T follicular helper cell (primary cell): Measurements from ENCODE around the gene SSX5.
"Not testable (repeated sequence)": the region's sequence is repeated elsewhere in the genome, so short reads cannot be mapped to it uniquely, and the experiment has no call there.

Experiments
- DNase-seq: peaks from one replicate; pipeline ENCODE4 v3.0.0-alpha.2; 2020; ENCODE audit warnings: low read depth
- total RNA-seq, 2 experiments: gene quantifications; one replicate each; lab custom pipeline; 2026; lab: John Stamatoyannopoulos, UW

SSX5 gene, protein sequence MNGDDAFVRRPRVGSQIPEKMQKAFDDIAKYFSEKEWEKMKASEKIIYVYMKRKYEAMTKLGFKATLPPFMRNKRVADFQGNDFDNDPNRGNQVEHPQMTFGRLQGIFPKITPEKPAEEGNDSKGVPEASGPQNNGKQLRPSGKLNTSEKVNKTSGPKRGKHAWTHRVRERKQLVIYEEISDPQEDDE
- 0 reads per million in 2 experiments for total RNA-seq

DNA sequence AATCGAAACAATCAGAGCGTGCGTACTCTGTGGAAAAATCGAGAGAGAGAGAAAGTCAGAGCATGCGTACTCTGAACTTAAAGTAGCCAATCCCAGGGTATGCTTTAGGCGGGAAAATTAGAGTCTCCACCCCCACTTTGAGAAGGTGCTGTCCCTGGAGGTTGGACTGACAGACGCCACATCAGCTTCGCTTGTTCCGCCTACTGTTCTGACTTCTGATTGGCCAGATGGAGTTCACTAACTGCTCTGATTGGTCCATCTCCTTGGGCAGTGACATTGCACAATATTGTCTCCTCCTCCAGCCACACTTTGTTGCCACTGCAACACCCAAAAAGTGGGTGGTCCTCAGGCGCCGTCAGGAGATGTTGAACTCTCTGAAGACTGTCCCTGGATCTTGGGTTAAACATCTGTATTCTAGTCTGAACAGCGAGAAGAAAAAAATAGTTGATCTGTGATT, at the start of gene SSX5:
Gene SSX5 (minus strand): TSS at position 51 of the 457 bp plus-strand sequence. CDS start 1,437 bp downstream, outside the sequence.
- DNase-seq, result no peak

DNA sequence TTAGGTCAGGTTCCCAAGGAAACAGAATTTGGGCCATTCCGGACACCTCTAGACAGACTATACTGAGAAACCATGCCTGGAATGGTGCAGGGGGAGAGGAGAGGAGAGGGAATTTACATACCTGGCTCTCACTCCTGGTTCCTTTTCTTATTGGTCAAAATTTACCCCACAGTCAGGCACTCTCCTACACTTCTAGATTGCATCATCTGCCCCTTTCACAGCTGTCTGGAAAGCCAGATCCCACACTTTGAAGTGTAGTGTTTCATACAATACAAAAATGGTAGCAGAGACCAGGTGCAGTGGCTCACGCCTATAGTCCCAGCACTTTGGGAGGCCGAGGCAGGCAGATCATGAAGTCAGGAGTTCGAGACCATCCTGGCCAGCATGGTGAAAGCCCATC, 27.6 kb upstream of the SSX5 start:
- not testable (repeated sequence) for DNase-seq

DNA sequence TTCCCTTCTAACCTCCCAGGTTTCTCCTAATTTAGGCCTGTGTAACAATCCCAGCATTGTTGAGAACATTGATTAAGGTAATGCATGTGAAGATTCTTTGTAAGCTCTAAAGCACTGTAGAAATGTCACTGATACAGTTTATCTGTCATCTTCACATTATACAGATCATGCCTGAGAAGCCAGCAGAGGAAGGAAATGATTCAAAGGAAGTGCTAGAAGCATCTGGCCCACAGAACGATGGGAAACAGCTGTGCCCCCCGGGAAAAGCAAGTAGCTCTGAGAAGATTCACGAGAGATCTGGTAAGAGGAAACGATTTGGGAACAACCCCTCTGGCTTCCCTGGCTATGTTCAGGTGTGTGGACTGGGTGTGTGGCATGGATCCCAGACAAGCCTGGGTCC, 17.7 kb upstream of the SSX5 start:
- not testable (repeated sequence) for DNase-seq

DNA sequence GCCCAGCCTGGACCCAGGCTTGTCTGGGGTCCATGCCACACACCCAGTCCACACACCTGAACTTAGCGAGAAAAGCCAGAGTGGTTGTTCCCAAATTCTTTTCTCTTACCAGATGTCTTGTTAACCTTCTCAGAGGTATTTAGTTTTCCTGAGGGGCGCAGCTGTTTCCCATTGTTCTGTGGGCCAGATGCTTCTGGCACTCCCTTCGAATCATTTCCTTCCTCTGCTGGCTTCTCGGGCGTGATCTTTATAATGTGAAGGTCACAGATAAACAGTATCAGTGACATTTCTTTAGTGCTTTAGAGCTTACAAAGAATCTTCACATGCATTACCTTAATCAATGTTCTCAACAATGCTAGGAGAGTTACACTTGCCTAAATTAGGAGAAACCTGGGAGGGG, 6.6 kb downstream of the SSX5 start:
- DNase-seq, result not testable (repeated sequence)

DNA sequence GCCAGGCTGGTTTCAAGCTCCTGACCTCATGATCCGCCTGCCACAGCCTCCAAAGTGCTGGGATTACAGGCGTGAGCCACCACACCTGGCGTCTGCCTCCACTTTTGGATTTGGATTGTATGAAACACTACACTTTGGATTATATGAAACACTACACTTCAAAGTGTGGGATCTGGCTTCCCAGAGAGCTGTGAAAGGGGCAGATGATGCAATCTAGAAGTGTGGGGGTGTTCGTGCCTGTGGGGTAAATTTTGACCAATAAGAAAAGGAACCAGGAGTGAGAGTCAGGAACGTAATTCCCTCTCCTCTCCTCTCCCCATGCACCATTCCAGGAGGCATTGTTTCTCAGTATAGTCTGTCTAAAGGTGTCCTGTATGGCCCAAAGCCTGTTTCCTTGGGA, 14.7 kb downstream of the SSX5 start:
- DNase-seq, result not testable (repeated sequence)

DNA sequence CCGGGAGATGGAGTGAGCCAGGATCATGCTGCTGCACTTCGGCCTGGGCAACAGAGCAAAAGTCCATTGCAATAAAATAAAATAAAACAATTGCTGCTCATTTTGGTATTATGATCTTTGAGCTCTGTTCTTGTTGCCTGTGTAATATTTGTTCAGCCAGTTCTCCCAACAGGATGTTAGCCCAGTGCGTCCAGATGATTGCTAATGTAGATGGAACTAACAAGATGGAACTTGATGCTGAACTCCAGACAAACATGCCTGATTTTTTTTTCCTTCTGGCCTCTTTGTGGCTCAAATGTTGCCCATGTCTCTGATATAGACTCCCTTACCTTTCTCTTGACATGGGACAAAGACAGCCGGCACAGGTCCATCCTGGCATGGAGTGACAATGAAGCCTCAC, 15.8 kb downstream of the SSX5 start:
- no peak for DNase-seq

DNA sequence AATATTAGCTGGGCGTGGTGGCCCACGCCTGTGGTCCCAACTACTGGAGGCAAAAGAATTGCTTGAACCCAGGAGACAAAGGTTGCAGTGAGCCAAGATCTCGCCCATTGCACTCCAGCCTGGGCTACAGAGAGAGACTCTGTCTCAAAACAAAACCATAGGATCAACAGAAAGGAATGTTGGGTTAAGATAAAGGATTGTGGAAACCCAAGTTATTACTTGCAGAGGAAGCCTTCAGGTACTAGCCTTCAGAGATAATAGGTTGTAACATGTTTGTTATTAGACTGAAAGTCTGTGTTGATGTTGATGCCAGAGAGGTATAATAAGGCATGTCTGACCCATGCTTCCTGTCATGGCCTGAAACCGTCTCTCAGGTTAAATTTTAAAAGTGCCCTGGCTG, 16.9 kb downstream of the SSX5 start:
- no peak for DNase-seq

DNA sequence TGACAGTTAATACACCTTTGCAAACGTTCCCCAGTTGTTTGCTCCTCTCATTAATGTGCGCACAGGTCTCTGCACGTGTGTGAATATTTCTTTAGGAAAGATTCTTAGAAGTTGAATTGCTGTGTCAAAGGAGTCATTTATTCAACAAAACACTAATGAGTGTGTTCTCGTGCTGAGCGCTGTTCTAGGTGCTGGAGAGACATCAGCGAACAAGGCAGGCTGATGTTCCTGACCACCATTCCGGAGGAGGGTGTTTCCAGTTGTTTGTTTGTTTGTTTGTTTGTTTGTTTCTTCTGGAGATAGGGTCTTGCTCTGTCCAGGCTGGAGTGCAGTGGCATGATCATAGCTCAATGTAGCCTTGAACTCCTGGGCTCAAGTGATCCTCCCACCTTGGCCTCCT, 30.3 kb downstream of the SSX5 start:
- not testable (repeated sequence) for DNase-seq

DNA sequence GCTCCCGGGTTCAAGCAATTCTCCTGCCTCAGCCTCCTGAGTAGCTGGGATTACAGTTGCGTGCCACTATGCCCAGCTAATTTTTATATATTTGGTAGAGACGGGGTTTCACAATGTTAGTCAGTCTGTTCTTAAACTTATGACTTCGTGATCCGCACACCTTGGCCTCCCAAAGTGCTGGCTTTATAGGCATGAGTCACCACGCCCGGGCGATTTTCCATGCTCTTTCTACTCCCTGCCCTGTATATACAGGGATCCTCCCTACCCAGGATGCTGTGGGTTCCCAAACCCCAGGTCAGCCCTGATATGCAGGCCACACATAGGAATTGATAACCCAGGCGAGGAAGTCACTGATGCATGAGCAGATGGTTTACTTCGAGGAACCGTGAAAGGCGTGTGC, 31.4 kb downstream of the SSX5 start:
- no peak for DNase-seq

DNA sequence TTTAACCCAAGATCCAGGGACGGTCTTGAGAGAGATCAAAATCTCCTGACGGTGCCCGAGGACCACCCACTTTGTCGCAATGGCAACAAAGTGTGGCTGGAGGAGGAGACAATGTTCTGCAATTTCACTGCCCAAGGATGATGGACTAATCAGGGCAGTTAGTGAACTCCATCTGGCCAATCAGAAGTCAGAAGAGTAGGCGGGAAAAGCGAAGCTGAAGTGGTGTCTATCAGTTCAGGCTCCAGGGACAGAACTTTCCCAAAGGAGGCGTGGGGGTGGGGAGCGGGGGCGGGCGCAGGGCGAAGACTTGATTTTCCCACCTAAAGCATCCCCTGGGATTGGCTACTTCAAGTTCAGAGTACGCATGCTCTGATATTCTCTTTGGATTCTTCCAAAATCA, 40.6 kb downstream of the SSX5 start:
- DNase-seq, result no peak

DNA sequence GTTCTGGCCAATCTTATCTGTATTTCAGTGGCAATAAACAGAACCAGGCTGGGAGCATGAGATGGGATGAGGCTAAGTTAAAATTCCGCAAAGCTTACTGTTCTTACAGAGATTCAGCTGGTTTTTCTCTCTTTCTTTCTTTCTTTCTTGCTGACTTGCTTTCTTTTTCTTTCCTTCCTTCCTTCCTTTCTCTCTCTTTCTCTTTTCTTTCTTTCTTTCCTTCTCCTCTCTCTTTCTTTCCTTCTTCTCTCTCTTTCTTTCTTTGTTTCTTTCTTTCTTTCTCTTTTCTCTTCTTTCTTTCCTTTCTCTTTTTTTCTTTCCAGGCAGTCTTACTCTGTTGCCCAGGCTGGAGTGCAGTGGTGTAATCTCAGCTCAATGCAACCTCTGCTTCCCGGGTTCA, 41.8 kb downstream of the SSX5 start:
- no peak for DNase-seq

DNA sequence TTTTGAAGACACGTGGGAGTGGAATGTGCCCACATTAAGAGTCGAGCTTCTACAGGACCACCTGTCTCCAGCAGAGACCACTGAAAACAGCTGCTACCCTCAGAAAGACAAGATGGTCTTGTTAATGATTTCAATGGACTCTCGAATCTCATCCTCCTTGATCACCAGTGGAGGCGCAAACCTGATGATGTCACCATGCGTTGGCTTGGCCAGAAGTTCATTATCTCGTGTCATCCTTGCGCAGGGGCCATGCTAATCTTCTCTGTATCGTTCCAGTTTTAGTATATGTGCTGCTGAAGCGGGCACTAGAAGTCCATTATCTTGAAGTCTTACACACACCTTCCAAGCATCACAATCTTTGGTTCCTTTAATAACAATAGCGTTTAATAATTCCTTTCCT, 42.8 kb downstream of the SSX5 start:
- no peak for DNase-seq

DNA sequence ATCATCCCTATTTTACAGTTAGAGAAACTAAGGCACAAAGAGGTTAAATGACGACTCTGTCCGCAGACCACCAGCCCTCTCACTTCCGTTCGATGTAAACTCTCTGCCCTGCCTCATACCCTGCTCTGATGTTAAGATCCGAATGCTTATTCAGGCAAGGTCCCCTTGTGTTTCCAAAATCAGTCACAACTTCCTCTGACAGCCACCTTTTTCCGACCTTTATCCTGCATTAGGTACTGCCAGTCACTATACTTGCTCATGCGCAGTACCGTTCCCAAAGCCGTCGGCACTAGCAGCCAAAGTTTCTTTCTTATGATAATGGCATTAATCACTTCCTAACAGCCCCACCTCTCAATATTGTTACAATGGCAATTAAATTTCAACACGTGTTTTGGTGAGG, 53.9 kb downstream of the SSX5 start:
- not testable (repeated sequence) for DNase-seq

DNA sequence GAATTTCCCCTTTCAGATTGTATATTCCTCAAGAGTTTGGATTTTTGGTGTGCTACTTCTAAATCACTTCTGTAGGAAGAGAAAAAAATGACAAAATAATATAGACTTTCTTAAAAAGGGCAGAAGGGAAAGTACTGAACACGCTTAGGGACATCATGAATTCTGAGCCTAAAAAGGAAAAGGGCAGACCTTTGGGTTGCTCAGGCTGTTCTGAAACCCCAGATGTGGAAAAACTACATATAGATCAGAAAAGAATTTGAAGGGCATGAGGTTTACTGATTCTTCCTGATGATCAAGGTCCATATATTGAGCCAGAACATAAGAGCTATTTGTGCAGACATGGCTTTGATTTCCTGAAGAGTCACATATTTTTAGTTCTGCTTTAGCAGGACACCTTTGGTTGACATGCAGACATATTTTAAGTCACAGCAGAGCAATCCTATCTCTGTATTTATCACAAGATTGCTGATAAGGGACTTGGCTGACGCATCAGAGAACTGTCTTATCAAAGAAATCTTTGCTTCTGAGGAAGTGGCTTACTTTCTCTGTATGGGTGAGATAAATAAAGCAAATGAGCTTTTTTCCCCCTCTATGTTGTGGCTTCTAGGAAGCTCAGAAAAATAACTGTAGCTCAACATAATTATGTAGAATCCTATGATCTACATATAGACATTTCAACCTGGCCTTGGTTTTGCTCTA, 54.6 kb downstream of the SSX5 start:
- DNase-seq, result not testable (repeated sequence)

DNA sequence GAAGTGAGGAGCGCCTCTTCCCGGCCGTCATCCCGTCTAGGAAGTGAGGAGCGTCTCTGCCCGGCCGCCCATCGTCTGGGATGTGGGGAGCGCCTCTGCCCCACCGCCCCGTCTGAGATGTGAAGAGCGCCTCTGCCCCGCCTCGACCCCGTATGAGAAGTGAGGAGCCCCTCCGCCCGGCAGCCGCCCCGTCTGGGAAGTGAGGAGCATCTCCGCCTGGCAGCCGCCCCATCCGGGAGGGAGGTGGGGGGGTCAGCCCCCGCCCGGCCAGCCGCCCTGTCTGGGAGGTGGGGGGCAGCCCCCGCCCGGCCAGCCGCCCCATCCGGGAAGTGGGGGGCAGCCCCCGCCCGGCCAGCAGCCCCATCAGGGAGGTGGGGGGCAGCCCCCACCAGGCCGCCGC, 57.5 kb downstream of the SSX5 start:
- DNase-seq, result not testable (repeated sequence)
